WI38 (cell line): ENCODE results near the gene HAO2.

ENCODE experiments used
- H3K4me3 ChIP-seq: 2 replicates; pipeline ENCODE4 v1.5.1; 2011; ENCODE audit warnings: low read depth, mild to moderate bottlenecking, control low read depth, low read length
- CTCF ChIP-seq: IDR thresholded peaks from 2 replicates; pipeline ENCODE4 v1.5.1; 2012; ENCODE audit warnings: low read depth, mild to moderate bottlenecking, control low read depth, low read length

HAO2 gene

GRCh38 chr1:119361620-119362344 is 6.8 kb upstream of the HAO2 start:
- TF ChIP-seq CTCF = no peak
- no peak overlapping the region for H3K4me3 ChIP-seq

GRCh38 chr1:119363162-119363561 is 5.4 kb upstream of the HAO2 start:
- no peak overlapping the region for H3K4me3 ChIP-seq
- TF ChIP-seq CTCF = no peak

GRCh38 chr1:119364640-119365039 is 3.9 kb upstream of the HAO2 start:
- no peak overlapping the region for H3K4me3 ChIP-seq
- no peak for TF ChIP-seq CTCF

GRCh38 chr1:119366424-119366823 is 2.2 kb upstream of the HAO2 start:
- TF ChIP-seq CTCF = no peak

GRCh38 chr1:119367432-119368124 is 1.0 kb upstream of the HAO2 start:
- H3K4me3 ChIP-seq = no peak overlapping the region
- TF ChIP-seq CTCF = peak; percentile 87

More at GRCh38 chr1:119366424-119366823, 2.2 kb upstream of the HAO2 start:
- H3K4me3 ChIP-seq = no peak overlapping the region

GRCh38 chr1:119370748-119371147 is 2.2 kb downstream of the HAO2 start:
- no peak overlapping the region for H3K4me3 ChIP-seq
- TF ChIP-seq CTCF = no peak

- TF ChIP-seq CTCF = no peak
- H3K4me3 ChIP-seq = no peak overlapping the region
These were observed 3.2 kb downstream of the HAO2 start for GRCh38 chr1:119371815-119372214.
